Gastroesophageal sphincter (tissue), 3 donors: ENCODE data around the gene C1QTNF12.

Source experiments
- POLR2A ChIP-seq, 2 donors: fragments of 450-650 bp; IDR thresholded peaks; one replicate each; pipeline ENCODE4 v1.6.1; 2017; ENCODE audit warnings: antibody characterized with exemption in 2 of 2, mild to moderate bottlenecking in 2 of 2, moderate library complexity in 1 of 2
- TF ChIP-seq, protein P1 (sequence below), 4 experiments: fragments of 200-600 bp in 2 of 4; fragments of 450-650 bp in 2 of 4; sonication (generic) in 1 of 4; IDR thresholded peaks; one replicate each; pipeline ENCODE4 v1.5.1; 2017 to 2019; ENCODE audit warnings: antibody characterized with exemption in 4 of 4, mild to moderate bottlenecking in 2 of 4, moderate library complexity in 2 of 4

- TF ChIP-seq, protein P1, sequence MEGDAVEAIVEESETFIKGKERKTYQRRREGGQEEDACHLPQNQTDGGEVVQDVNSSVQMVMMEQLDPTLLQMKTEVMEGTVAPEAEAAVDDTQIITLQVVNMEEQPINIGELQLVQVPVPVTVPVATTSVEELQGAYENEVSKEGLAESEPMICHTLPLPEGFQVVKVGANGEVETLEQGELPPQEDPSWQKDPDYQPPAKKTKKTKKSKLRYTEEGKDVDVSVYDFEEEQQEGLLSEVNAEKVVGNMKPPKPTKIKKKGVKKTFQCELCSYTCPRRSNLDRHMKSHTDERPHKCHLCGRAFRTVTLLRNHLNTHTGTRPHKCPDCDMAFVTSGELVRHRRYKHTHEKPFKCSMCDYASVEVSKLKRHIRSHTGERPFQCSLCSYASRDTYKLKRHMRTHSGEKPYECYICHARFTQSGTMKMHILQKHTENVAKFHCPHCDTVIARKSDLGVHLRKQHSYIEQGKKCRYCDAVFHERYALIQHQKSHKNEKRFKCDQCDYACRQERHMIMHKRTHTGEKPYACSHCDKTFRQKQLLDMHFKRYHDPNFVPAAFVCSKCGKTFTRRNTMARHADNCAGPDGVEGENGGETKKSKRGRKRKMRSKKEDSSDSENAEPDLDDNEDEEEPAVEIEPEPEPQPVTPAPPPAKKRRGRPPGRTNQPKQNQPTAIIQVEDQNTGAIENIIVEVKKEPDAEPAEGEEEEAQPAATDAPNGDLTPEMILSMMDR (IDR thresholded peaks at IDR 0.05): no peak
- TF ChIP-seq POLR2A (IDR thresholded peaks at IDR 0.05): peak in 1 of 2 donors; percentile 42
Observed at GRCh38 chr1:1231400-1232207, 14.9 kb downstream of the C1QTNF12 start, which contains the start of gene SDF4.
